ENCODE measurements around the gene PTGDS. TPM values are rescaled to one million over a fixed set of nuclear protein-coding genes. Genes with fewer than 3 reads are reported as not detected.

Gene PTGDS
- total and polyA plus RNA-seq, 10 donors: 134 to 1,396 (median 412) TPM

- H3K9me3 ChIP-seq: no peaks in the 10 kb centered on the region
- H3K27me3 ChIP-seq (replicated peaks in 1 of 7): peaks cover 0 to 4% (median 0%) of the 10 kb centered on the region in 7 donors
- no peaks in the 10 kb centered on the region for H3K36me3 ChIP-seq
- WGBS, 5 donors: 85 to 95% (median 92%) methylated on average over 11 of the region's 11 CpGs
- H3K4me1 ChIP-seq: peaks cover 11 to 73% (median 42%) of the 10 kb centered on the region in 6 donors
- no peak for DNase-seq
- no peak for TF ChIP-seq POLR2A (IDR thresholded peaks at IDR 0.05)
- TF ChIP-seq CTCF (IDR thresholded peaks at IDR 0.05 in 8 of 11, conservative IDR thresholded peaks at IDR 0.05 in 3 of 11): no peak
- TF ChIP-seq POLR2AphosphoS5 (IDR thresholded peaks at IDR 0.05): no peak
- intact Hi-C loops (cut with DNase I; ENCODE audit: low total_unique reads): no loop called here
- H3K4me3 ChIP-seq: no peak overlapping the region
- peak overlapping the region in 4 of 8 donors; percentile 57 to 80 (median 59) for H3K27ac ChIP-seq
Observed at GRCh38 chr9:136962701-136963248, 14.5 kb upstream of the PTGDS start.

- TF ChIP-seq POLR2AphosphoS5 (IDR thresholded peaks at IDR 0.05): no peak
- no peak for TF ChIP-seq POLR2A (IDR thresholded peaks at IDR 0.05)
- TF ChIP-seq CTCF (IDR thresholded peaks at IDR 0.05 in 8 of 11, conservative IDR thresholded peaks at IDR 0.05 in 3 of 11): no peak
- H3K4me1 ChIP-seq: peaks cover 11 to 73% (median 42%) of the 10 kb centered on the region in 6 donors
- WGBS, 5 donors: 89 to 97% (median 92%) methylated on average over 10 to 15 of the region's 15 CpGs
- H3K36me3 ChIP-seq: no peaks in the 10 kb centered on the region
- intact Hi-C loops (cut with DNase I; ENCODE audit: low total_unique reads): no loop called here
- DNase-seq: no peak
- H3K9me3 ChIP-seq: no peaks in the 10 kb centered on the region
- peak overlapping the region in 2 of 8 donors; percentile 27 to 59 for H3K27ac ChIP-seq
- peaks cover 0 to 4% (median 0%) of the 10 kb centered on the region in 7 donors for H3K27me3 ChIP-seq (replicated peaks in 1 of 7)
- no peak overlapping the region for H3K4me3 ChIP-seq
Observed at GRCh38 chr9:136963341-136963740, 14.0 kb upstream of the PTGDS start.

GRCh38 chr9:136963751-136964150 lies 13.6 kb upstream of the PTGDS start:
- Histone ChIP-seq H3K36me3 (no peaks in the 10 kb centered on the region), H3K27ac (peak overlapping the region in 3 of 8 donors; percentile 18 to 59 (median 27)), H3K27me3 (replicated peaks in 1 of 7) (peaks cover 0 to 4% (median 0%) of the 10 kb centered on the region in 7 donors), H3K9me3 (no peaks in the 10 kb centered on the region), H3K4me3 (no peak overlapping the region), H3K4me1 (peaks cover 11 to 73% (median 44%) of the 10 kb centered on the region in 6 donors)
- intact Hi-C loops (cut with DNase I; ENCODE audit: low total_unique reads): no loop called here
- DNase-seq: no peak
- WGBS, 5 donors: 87 to 97% (median 90%) methylated on average over 5 to 12 of the region's 12 CpGs
- TF ChIP-seq CTCF (IDR thresholded peaks at IDR 0.05 in 8 of 11, conservative IDR thresholded peaks at IDR 0.05 in 3 of 11) (no peak), POLR2AphosphoS5 (IDR thresholded peaks at IDR 0.05) (no peak), POLR2A (IDR thresholded peaks at IDR 0.05) (no peak)

GRCh38 chr9:136964171-136964689 lies 13.1 kb upstream of the PTGDS start:
- WGBS, 5 donors: 68 to 76% (median 72%) methylated on average over 4 to 22 of the region's 22 CpGs
- H3K27ac ChIP-seq: peak overlapping the region in 4 of 8 donors; percentile 8 to 59 (median 22)
- no peak for DNase-seq

More at GRCh38 chr9:136964171-136964689, 13.1 kb upstream of the PTGDS start:
- Histone ChIP-seq H3K4me1 (peaks cover 11 to 68% (median 44%) of the 10 kb centered on the region in 6 donors), H3K27me3 (replicated peaks in 1 of 7) (peaks cover 0 to 4% (median 0%) of the 10 kb centered on the region in 7 donors), H3K36me3 (no peaks in the 10 kb centered on the region), H3K9me3 (no peaks in the 10 kb centered on the region), H3K4me3 (no peak overlapping the region)
- TF ChIP-seq POLR2A (IDR thresholded peaks at IDR 0.05): no peak
- TF ChIP-seq POLR2AphosphoS5 (IDR thresholded peaks at IDR 0.05): peak in 1 of 3 donors; percentile 29
- intact Hi-C loops (cut with DNase I; ENCODE audit: low total_unique reads): no loop called here
